Activated naive CD4-positive, alpha-beta T cell treated with anti-CD3 and anti-CD28 coated beads for 36 hours (primary cell): ENCODE measurements around the gene RSRC1. TPM values are rescaled to one million over a fixed set of nuclear protein-coding genes. Genes with fewer than 3 reads are reported as not detected.

ENCODE experiments used
- CTCF ChIA-PET: fragments of 350-600 bp; sonication (Branson Sonifier 250); formaldehyde crosslinking; loops from one replicate; lab custom pipeline; 2021; ENCODE audit warnings: antibody characterized with exemption; lab: Charles Lee
- DNase-seq: peaks from one replicate; pipeline ENCODE4 v3.0.0-alpha.2; 2020
- H3K27ac Mint-ChIP-seq: one replicate; pipeline ENCODE4 v1.8.0; 2021; ENCODE audit warnings: mild to moderate bottlenecking, mixed read lengths
- H3K27me3 Mint-ChIP-seq: one replicate; pipeline ENCODE4 v1.8.0; 2021; ENCODE audit warnings: low read depth, mixed read lengths
- H3K36me3 Mint-ChIP-seq: one replicate; pipeline ENCODE4 v1.8.0; 2021; ENCODE audit warnings: low read depth, mixed read lengths
- H3K4me1 Mint-ChIP-seq: one replicate; pipeline ENCODE4 v1.8.0; 2021; ENCODE audit warnings: low read depth, mixed read lengths
- H3K4me3 Mint-ChIP-seq: one replicate; pipeline ENCODE4 v1.8.0; 2021; ENCODE audit warnings: mild to moderate bottlenecking, moderate library complexity, mixed read lengths
- H3K9me3 Mint-ChIP-seq: one replicate; pipeline ENCODE4 v1.8.0; 2021; ENCODE audit warnings: mixed read lengths
- intact Hi-C: fragments of 100-400 bp; cut with micrococcal nuclease; formaldehyde crosslinking; loops from one replicate; pipeline ENCODE4 v1.15.1; 2023
- total RNA-seq, 2 experiments: library from RNA; stranded (reverse); gene quantifications; one replicate each; pipeline ENCODE4 v1.2.3, GENCODE V29; 2021

The RSRC1 gene
- total RNA-seq, 2 experiments from 2014 or later, result 48.4 to 50.1 TPM

- Mint-ChIP-seq H3K9me3 (no peaks in the 10 kb centered on the region), H3K36me3 (peaks cover 26% of the 10 kb centered on the region), H3K4me3 (no peak overlapping the region), H3K27ac (no peak overlapping the region), H3K27me3 (no peaks in the 10 kb centered on the region), H3K4me1 (peaks cover 7% of the 10 kb centered on the region)
- DNase-seq, result no peak
- intact Hi-C loops, result no loop called here
- CTCF ChIA-PET, result no interaction called here
These were observed 49.8 kb downstream of the RSRC1 start for GRCh38 chr3:158159714-158160113.

- intact Hi-C loops, result no loop called here
- no peaks in the 10 kb centered on the region for H3K27me3 Mint-ChIP-seq
These were observed 51.1 kb downstream of the RSRC1 start for GRCh38 chr3:158160958-158161357.

GRCh38 chr3:158165141-158165655 is 55.3 kb downstream of the RSRC1 start:
- CTCF ChIA-PET, result interaction anchor here (0.7 kb wide), 1 partner anchor 9 kb away, joined by 3 read pairs; no protein-coding TSS in a partner anchor
- intact Hi-C loops, result no loop called here
- peaks cover 28% of the 10 kb centered on the region for H3K36me3 Mint-ChIP-seq

More at GRCh38 chr3:158160958-158161357, 51.1 kb downstream of the RSRC1 start:
- DNase-seq, result no peak
- Mint-ChIP-seq H3K36me3 (peaks cover 24% of the 10 kb centered on the region), H3K4me3 (no peak overlapping the region), H3K4me1 (peaks cover 7% of the 10 kb centered on the region), H3K27ac (no peak overlapping the region), H3K9me3 (no peaks in the 10 kb centered on the region)
- CTCF ChIA-PET, result no interaction called here

GRCh38 chr3:158165730-158166129 is 55.8 kb downstream of the RSRC1 start:
- Mint-ChIP-seq H3K27me3 (no peaks in the 10 kb centered on the region), H3K4me1 (peaks cover 10% of the 10 kb centered on the region), H3K27ac (no peak overlapping the region), H3K4me3 (no peak overlapping the region), H3K9me3 (no peaks in the 10 kb centered on the region), H3K36me3 (peaks cover 30% of the 10 kb centered on the region)
- intact Hi-C loops, result no loop called here
- CTCF ChIA-PET, result interaction anchor here (0.7 kb wide), 1 partner anchor 10 kb away, joined by 3 read pairs; no protein-coding TSS in a partner anchor
- no peak for DNase-seq

More at GRCh38 chr3:158165141-158165655, 55.3 kb downstream of the RSRC1 start:
- no peak overlapping the region for H3K27ac Mint-ChIP-seq
- no peak for DNase-seq
- H3K9me3 Mint-ChIP-seq, result no peaks in the 10 kb centered on the region
- no peaks in the 10 kb centered on the region for H3K27me3 Mint-ChIP-seq
- H3K4me3 Mint-ChIP-seq, result no peak overlapping the region
- peaks cover 11% of the 10 kb centered on the region for H3K4me1 Mint-ChIP-seq

- CTCF ChIA-PET, result no interaction called here
- Mint-ChIP-seq H3K27me3 (no peaks in the 10 kb centered on the region), H3K9me3 (no peaks in the 10 kb centered on the region), H3K4me1 (peaks cover 5% of the 10 kb centered on the region), H3K36me3 (peaks cover 30% of the 10 kb centered on the region), H3K4me3 (no peak overlapping the region), H3K27ac (no peak overlapping the region)
- intact Hi-C loops, result no loop called here
- DNase-seq, result no peak
These were observed 56.3 kb downstream of the RSRC1 start for GRCh38 chr3:158166223-158166622.

GRCh38 chr3:158167737-158168557 is 58.1 kb downstream of the RSRC1 start:
- H3K36me3 Mint-ChIP-seq, result peaks cover 31% of the 10 kb centered on the region
- no peaks in the 10 kb centered on the region for H3K27me3 Mint-ChIP-seq
- CTCF ChIA-PET, result interaction anchor here (0.8 kb wide), 1 partner anchor 24 kb away, joined by 3 read pairs; no protein-coding TSS in a partner anchor
- peak; percentile 38 for DNase-seq
- intact Hi-C loops, result loop anchor here (2.0 kb wide), 1 partner anchor 15 kb away; no protein-coding TSS in a partner anchor
- peaks cover 4% of the 10 kb centered on the region for H3K4me1 Mint-ChIP-seq
- H3K4me3 Mint-ChIP-seq, result no peak overlapping the region
- H3K27ac Mint-ChIP-seq, result no peak overlapping the region
- peaks cover 1% of the 10 kb centered on the region for H3K9me3 Mint-ChIP-seq

- Mint-ChIP-seq H3K27me3 (no peaks in the 10 kb centered on the region), H3K36me3 (peaks cover 27% of the 10 kb centered on the region), H3K27ac (no peak overlapping the region), H3K4me3 (no peak overlapping the region), H3K4me1 (peaks cover 4% of the 10 kb centered on the region), H3K9me3 (peaks cover 1% of the 10 kb centered on the region)
- intact Hi-C loops, result loop anchor here (2.0 kb wide), 1 partner anchor 16 kb away; no protein-coding TSS in a partner anchor
- CTCF ChIA-PET, result no interaction called here
- no peak for DNase-seq
These were observed 59.2 kb downstream of the RSRC1 start for GRCh38 chr3:158169091-158169491.

- H3K27me3 Mint-ChIP-seq, result no peaks in the 10 kb centered on the region
- H3K9me3 Mint-ChIP-seq, result peaks cover 11% of the 10 kb centered on the region
- no peak for DNase-seq
- H3K4me3 Mint-ChIP-seq, result no peak overlapping the region
- peaks cover 24% of the 10 kb centered on the region for H3K36me3 Mint-ChIP-seq
- no peaks in the 10 kb centered on the region for H3K4me1 Mint-ChIP-seq
- no peak overlapping the region for H3K27ac Mint-ChIP-seq
- CTCF ChIA-PET, result no interaction called here
- intact Hi-C loops, result no loop called here
These were observed 71.2 kb downstream of the RSRC1 start for GRCh38 chr3:158181096-158181495.

- CTCF ChIA-PET, result no interaction called here
- peaks cover 1% of the 10 kb centered on the region for H3K36me3 Mint-ChIP-seq
- intact Hi-C loops, result no loop called here
- H3K9me3 Mint-ChIP-seq, result no peaks in the 10 kb centered on the region
- H3K4me1 Mint-ChIP-seq, result no peaks in the 10 kb centered on the region
- H3K27ac Mint-ChIP-seq, result no peak overlapping the region
- no peak overlapping the region for H3K4me3 Mint-ChIP-seq
- no peaks in the 10 kb centered on the region for H3K27me3 Mint-ChIP-seq
- no peak for DNase-seq
These were observed 75.8 kb downstream of the RSRC1 start for GRCh38 chr3:158185711-158186110.

- intact Hi-C loops, result no loop called here
- Mint-ChIP-seq H3K4me3 (no peak overlapping the region), H3K9me3 (peaks cover 31% of the 10 kb centered on the region), H3K36me3 (peaks cover 62% of the 10 kb centered on the region), H3K4me1 (no peaks in the 10 kb centered on the region), H3K27ac (no peak overlapping the region), H3K27me3 (no peaks in the 10 kb centered on the region)
- DNase-seq, result no peak
- CTCF ChIA-PET, result no interaction called here
These were observed 91.1 kb downstream of the RSRC1 start for GRCh38 chr3:158200955-158201354.

GRCh38 chr3:158205324-158205723 is 95.4 kb downstream of the RSRC1 start:
- DNase-seq, result no peak
- Mint-ChIP-seq H3K36me3 (peaks cover 42% of the 10 kb centered on the region), H3K27me3 (no peaks in the 10 kb centered on the region), H3K4me1 (no peaks in the 10 kb centered on the region), H3K9me3 (peaks cover 8% of the 10 kb centered on the region), H3K4me3 (no peak overlapping the region), H3K27ac (no peak overlapping the region)
- CTCF ChIA-PET, result interaction anchor here (0.6 kb wide), 1 partner anchor 87 kb away, joined by 4 read pairs; no protein-coding TSS in a partner anchor
- intact Hi-C loops, result no loop called here

- H3K36me3 Mint-ChIP-seq, result peaks cover 40% of the 10 kb centered on the region
These were observed 96.1 kb downstream of the RSRC1 start for GRCh38 chr3:158205994-158206393.

More at GRCh38 chr3:158205994-158206393, 96.1 kb downstream of the RSRC1 start:
- DNase-seq, result no peak
- no peaks in the 10 kb centered on the region for H3K27me3 Mint-ChIP-seq
- H3K9me3 Mint-ChIP-seq, result peaks cover 4% of the 10 kb centered on the region
- CTCF ChIA-PET, result no interaction called here
- intact Hi-C loops, result no loop called here
- no peak overlapping the region for H3K27ac Mint-ChIP-seq
- no peak overlapping the region for H3K4me3 Mint-ChIP-seq
- no peaks in the 10 kb centered on the region for H3K4me1 Mint-ChIP-seq
